HG03342 (cell line): ENCODE measurements around the gene KIF6.

Experiments
- ATAC-seq: cut with Tn5 transposase; IDR thresholded peaks from one replicate; pipeline ENCODE4 v1.9.1; 2021; ENCODE audit warnings: mild to moderate bottlenecking, moderate library complexity; ENCODE audit not compliant: unreplicated experiment

The KIF6 gene

GRCh38 chr6:39361657-39362486 lies 363.3 kb downstream of the KIF6 start:
- peak; percentile 65 for ATAC-seq

- no peak for ATAC-seq
Observed at GRCh38 chr6:39360378-39360777, 364.8 kb downstream of the KIF6 start.

GRCh38 chr6:39357998-39358686 lies 367.1 kb downstream of the KIF6 start:
- no peak for ATAC-seq

- ATAC-seq, result no peak
Observed at GRCh38 chr6:39353698-39354315, 371.4 kb downstream of the KIF6 start.

- ATAC-seq, result no peak
Observed at GRCh38 chr6:39350723-39351505, 374.3 kb downstream of the KIF6 start.

- ATAC-seq, result no peak
Observed at GRCh38 chr6:39348740-39349139, 376.5 kb downstream of the KIF6 start.

- peak; percentile 59 for ATAC-seq
Observed at GRCh38 chr6:39347906-39348585, 377.2 kb downstream of the KIF6 start.

- no peak for ATAC-seq
Observed at GRCh38 chr6:39347206-39347605, 378.0 kb downstream of the KIF6 start.

- ATAC-seq, result no peak
Observed at GRCh38 chr6:39344821-39345280, 380.4 kb downstream of the KIF6 start.

GRCh38 chr6:39343396-39343870 lies 381.8 kb downstream of the KIF6 start:
- ATAC-seq, result no peak

- no peak for ATAC-seq
Observed at GRCh38 chr6:39342692-39343395, 382.4 kb downstream of the KIF6 start.

GRCh38 chr6:39341937-39342336 lies 383.3 kb downstream of the KIF6 start:
- no peak for ATAC-seq

- no peak for ATAC-seq
Observed at GRCh38 chr6:39341352-39341751, 383.9 kb downstream of the KIF6 start.

- ATAC-seq, result no peak
Observed at GRCh38 chr6:39339868-39340550, 385.2 kb downstream of the KIF6 start.

GRCh38 chr6:39339096-39339867 lies 385.9 kb downstream of the KIF6 start:
- no peak for ATAC-seq

GRCh38 chr6:39338397-39338796 lies 386.8 kb downstream of the KIF6 start:
- no peak for ATAC-seq

- no peak for ATAC-seq
Observed at GRCh38 chr6:39335780-39336545, 389.2 kb downstream of the KIF6 start.
